Measurements from ENCODE around the gene SYNPO2.
"Not testable (repeated sequence)": the region's sequence is repeated elsewhere in the genome, so short reads cannot be mapped to it uniquely, and the experiment has no call there.

SYNPO2 gene

DNA sequence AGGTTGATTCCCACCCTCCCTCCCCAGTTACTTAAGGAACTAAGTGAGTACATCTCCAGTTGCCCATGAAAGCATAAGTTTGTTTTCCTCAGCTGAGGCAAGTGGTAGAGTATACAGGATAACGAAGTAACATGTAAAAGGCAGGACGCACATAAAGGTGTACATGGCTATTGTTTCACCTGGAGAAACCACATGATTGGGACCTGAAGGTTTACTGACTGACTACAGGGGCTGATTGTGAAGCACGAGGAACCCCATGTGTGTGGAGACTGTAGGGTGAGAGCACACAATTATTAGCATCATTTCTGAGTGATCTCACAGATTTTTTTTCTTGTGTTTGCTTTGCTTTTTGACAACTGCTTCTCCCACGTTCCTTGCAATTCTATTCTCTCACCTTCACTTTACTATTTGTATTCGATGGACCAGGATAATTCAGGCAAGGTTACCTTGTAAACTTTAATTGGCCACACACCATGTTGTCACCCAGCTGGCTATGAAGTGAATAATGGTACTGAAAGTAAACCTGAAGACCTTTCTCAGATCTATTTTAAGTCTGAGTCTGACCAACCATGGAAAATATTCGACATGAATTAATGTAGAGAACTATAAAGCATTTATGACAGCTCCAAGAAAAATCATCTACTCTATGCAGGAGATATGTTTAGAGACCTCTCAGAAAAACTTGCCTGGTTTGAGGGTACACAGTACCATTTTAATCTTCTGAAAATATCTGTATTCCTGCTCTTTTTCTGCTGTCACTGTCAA lies 144.4 kb downstream of the SYNPO2 start:
- DNase-seq (ENCODE audit: low read depth), result no peak

DNA sequence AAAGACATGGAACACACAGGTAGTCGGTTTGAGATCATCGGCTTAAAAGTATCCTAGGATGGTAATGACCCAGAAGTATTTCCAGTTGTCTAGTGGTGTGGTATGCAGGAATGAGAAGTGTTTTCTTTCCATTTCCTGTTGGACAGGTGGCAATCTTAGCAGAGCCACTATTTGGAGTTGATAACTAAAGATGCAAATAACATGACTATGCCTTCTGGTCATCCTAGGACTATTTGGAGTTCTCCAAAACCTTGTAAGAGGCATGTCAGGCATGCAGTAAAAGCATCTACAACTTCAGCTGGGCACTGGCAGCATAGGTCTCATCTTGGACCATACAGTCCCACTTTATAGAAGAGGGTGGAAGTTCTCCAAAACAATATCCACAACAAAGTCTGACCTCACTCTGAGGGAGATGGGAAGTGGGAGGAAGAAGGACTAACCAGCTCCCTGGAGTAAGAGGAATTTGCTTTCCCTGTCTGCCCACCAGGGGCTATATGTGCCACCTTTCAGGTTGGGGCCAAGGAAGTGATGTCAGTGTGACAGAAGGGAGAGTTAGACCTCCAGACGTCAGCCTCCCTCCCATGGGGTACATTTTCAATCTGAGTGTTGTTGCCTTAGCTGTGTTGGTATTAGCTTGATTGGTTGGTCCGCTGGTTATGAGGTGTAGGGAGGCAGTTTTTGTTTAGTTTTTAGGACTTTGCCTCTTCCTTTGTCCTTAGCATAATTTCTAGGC lies 145.8 kb downstream of the SYNPO2 start:
- no peak for DNase-seq (ENCODE audit: low read depth)

DNA sequence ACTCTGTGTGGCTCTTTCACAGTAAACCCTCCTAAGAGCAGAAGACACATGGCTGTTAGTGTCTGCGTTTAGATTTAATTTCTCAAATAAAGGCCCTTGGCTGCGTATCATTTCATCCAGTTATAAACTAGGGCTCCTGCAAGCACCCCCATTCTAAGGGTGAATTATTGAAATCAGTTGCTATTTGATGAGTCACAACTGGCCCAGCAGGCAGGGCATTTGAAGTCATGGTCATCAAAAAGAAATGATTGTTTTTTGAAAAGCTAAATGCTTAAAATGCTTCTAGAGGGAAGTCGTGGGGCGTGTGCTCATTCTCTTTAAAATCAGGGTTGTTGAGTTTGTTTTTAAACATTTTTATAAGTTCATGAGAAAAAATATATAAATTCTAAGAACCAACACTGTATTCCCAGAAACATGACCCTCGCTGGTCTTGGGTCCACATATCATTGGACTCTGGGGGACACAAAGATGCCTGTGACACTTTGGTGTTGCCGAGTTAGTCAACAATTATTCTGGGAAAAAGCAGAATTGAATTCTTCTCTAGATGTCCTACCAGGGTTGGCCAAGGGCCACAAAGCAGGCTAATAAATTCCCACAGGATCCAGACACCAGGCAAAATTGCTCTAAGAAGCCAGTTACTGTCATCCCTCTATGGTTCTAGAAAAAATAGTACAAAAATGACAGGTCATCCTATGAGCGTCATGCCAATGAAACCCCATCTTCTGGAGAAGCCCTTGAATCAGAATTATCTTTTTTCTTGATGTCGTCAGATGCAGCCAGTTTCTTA lies 147.5 kb downstream of the SYNPO2 start:
- no peak for DNase-seq (ENCODE audit: low read depth)

DNA sequence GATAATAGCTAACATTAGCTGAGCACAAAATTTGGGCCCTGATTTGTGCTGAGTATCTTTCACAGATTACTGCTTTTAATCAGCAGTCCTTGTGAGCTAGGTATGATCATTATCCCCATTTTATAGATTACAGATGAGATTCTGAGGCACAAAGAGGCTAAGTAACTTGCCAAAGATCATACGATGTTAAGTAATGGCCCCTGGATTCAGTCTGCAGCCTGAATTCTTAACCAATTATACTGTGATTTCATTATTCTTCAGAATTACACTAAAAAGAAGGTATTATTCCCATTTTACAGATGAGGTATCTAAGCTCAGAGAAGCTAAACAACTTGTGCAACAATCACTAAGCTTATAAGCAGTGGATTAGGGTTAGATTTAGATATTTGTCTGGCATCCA lies 149.1 kb downstream of the SYNPO2 start:
- DNase-seq (ENCODE audit: low read depth), result no peak

DNA sequence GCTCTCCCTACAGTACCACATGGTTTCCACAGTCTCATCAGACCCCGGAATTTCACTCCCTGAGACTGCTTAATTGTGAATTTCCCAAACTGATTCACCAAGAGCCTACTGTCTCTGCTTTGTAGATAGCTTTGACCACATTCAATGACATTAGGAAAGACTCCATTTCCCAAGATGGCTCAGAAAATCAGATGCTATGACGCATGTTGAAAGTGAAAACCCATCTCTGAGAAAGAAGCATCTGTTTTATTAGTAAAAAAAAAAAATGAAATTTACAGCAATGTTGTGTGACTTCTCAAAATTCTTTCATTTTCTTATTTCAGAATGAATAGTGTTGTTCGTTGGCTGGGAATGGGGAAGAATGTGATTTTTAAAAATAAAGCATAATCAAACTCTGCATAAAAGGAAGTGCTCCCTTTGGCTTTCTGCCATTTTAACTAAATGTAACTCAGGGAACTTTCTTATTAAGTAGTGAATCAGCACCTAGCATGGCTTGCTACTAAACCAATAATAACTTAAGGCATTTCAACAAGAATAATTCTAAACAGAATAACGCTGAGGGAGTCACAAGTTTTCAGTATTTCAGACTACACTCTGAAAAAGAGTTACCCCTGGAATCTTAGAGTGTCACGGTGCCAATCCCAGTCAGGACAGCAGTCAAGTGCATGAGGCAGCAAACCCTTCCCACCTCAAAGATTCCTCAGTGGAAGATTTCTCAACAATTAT lies 149.6 kb downstream of the SYNPO2 start:
- no peak for DNase-seq (ENCODE audit: low read depth)

DNA sequence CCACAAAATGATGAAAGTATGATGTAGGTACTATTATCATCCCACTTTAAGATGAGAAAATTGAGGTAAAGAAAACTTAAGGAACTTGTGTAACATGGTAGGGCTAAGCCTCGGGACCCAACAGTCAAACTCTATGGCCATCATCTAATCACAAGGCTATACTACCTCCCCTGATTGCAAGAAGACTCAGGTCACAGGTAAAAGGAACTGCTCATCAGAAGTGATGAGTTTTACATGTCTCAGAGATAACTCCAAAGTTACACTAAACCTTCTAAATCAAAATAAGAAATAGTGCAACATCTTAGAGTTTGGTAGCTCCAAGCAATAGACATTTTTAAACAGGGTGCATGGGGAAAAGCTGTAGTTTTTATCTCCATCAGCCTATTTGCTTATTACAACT lies 150.5 kb downstream of the SYNPO2 start:
- no peak for DNase-seq (ENCODE audit: low read depth)

DNA sequence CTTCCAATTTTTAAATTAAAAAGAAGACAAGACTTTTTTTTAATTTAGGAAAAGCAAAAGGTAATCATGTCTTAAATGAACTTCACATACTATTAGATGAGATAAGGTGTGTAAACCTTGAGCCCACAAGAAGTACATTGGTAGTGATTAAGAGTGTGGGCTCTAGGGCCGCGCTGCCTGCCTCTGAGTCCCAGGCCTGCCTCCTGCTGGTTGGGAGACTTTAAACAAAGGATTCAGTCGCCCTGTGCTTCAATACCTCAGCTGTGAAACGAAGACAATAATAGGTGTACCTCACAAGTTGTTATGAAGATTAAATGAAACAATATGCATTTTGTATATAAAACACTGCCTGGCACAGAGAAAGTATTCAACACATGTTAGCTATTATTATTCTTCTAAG lies 151.1 kb downstream of the SYNPO2 start:
- DNase-seq (ENCODE audit: low read depth), result no peak

DNA sequence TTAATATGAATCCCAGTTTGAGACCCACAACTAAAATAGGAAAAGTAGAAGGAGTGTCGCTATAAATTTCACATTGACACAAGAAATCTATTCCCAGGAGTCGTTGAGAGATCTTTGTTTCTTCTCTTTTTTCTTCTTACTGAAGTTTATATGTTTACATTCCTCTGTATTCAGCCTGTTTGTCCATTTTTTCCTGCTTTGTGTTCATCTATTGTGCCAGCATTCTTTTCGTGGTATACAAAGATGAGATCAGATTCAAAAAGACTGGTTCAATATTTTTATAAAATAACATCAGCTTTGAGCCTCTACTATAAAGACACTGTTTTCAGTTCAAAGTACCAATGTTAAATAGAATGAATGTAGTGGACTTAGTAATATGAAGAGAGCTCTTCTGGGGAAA lies 151.6 kb downstream of the SYNPO2 start:
- no peak for DNase-seq (ENCODE audit: low read depth)

DNA sequence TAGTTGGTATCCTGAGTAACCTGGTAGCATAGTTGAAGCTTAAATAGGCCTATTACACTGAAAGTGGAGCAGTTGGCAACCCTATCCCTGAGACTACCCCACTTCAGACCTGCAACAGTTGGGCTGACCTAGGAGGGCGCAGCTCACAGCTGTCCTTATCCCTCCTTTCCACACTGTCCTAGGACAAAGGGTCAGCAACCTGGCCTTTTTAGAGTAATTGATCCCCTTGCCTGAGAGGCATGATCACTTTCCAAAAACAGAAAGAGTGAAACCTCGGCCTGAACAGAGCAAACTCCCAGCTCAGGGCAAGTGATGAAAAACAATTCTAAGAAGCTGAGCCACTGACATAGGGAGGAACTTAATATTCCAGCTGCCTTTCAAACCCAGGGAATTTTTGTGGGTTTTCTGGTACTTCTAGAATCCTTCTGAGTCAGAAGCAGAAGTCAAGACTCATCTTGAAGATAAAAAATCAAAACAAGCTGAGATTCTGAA lies 152.1 kb downstream of the SYNPO2 start:
- DNase-seq (ENCODE audit: low read depth), result no peak

DNA sequence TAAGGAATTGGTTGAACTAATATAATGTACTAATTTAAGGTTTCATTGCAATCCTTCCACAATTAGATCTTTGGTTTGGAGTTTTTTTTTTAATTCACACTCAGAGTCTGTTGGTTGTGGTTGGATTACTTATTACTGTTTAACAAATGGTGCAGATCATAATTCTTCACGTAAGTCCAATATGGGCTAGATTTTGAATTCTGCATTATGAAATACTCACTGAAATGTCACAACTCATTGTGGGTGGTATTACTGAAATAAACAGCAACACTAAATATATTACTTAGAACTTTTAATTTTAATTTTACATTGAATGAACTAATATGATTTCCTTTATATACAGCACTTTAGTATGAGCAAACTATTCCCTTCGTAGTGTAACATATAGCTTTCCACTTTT lies 152.7 kb downstream of the SYNPO2 start:
- no peak for DNase-seq (ENCODE audit: low read depth)

DNA sequence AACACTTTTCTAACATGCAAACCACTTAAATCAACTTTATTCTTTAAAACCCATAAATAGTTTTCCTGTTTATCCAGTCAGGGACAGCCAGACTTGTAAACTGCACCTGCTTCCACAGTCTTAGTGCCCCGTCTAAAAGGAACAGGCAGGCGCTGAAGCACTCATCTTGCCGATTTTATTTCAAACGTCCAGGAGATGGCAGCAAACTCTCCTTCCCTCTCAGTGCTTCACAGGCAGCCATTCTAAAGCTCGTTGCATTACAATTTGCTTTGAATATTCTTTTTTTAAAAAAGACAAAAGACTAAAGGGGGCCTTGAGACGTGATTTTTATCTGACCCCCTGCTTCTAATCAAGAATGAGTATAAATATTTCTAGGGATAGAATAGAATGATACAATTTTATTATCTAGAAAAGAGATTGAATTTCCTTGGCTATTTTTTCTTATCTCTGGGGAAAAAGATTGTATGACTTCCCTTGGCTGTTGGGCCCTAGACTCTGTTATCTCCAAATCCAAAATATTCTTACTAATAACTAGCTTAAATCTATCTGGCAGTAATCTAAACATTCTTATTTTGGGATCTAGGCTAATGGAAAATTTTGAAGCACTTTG lies 153.4 kb downstream of the SYNPO2 start:
- DNase-seq (ENCODE audit: low read depth), result peak; percentile 13

DNA sequence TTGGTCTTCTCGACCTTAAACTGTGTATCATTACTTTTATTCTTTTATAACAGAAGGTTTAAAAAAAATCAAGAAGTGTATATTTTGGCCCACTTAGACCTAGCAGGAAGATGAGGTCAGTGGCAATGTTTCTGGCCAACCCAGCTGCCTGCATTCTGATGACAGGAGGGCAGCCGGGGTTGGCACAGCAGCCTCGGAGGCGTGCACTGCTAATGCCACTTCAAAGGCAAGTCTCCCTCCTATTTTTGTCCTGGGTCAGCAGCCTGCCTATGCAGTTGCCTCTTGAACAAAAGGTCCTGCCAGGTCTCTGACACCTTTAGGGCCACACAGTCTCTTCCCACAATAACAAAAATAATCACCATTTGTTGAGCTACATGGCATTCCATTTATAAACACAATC lies 157.6 kb downstream of the SYNPO2 start:
- DNase-seq (ENCODE audit: low read depth), result no peak

DNA sequence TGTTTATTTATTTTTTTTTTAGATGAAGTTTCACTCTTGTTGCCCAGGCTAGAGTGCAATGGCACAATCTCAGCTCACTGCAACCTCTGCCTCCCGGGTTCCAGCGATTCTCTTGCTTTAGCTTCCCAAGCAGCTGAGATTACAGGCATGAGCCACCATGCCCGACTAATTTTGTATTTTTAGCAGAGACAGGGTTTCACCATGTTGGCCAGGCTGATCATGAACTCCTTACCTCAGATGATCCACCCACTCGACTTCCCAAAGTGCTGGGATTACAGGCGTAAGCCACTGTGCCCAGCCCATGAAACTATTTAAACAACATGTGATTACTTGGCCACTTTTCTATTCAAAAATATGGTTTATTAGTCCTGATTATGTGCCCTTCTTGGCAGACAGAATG lies 158.4 kb downstream of the SYNPO2 start:
- DNase-seq (ENCODE audit: low read depth), result not testable (repeated sequence)

DNA sequence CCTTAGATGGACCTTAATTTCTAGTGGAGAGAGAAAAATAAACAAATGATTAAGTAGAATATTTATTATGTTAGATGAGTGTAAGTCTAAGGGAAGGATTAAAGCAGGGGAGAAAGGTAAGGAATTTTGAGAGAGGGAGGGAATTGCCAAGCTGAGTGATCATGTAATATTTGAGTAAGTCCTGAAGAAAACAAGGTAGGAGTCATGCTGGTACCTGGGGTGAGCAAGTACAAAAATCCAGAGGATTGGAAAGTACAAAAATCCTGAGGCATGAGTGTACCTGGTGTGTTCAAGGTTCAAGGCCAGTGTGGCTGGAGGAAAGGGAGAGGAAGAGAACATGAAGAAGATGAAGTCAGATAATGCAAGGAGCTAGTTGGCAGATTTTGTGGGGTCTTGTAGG lies 159.8 kb downstream of the SYNPO2 start:
- no peak for DNase-seq (ENCODE audit: low read depth)

DNA sequence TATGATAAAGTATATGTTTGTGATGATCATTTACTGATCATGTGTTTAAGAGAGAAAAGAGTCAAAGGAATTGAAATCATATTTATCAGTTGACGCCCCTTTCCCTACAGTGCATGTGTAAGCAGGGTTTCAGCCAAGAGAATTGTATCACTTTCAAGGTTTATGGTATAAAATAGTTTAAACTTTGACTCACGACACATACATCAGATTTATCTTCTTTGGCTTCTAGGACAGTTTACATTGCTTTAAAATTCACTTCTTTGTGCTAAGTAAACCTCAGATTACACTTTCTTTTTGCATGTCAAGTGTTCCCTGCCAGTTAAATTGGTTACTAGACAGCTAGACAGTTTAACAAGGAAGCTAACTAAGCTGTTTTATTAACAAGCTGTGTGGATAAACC lies 160.7 kb downstream of the SYNPO2 start:
- no peak for DNase-seq (ENCODE audit: low read depth)

DNA sequence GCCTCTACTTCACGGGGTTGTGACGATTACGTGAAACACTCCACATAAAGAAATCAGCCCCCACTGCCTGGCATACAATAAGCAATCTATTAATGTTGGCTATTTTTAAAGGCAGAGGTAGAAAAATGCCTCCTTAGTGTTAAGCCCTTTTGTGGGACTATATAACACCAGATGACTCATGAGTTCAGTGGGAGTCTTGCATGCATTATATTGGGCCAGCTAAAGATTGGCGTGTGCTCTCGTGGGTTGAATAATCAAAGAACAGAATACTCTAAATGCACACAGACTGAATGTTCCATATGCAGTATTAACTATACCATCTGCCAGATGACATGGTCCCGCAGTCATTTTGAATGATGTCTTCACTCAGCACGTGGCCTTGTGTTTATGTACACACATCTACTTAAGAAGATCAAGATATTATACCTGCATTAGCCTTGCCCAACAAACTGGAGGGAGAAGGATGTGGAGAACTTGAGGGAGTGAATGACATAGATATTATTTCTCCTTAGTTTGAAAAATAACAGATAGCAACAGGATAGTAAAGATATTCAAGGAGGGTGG lies 162.0 kb downstream of the SYNPO2 start:
- DNase-seq (ENCODE audit: low read depth), result no peak

DNA sequence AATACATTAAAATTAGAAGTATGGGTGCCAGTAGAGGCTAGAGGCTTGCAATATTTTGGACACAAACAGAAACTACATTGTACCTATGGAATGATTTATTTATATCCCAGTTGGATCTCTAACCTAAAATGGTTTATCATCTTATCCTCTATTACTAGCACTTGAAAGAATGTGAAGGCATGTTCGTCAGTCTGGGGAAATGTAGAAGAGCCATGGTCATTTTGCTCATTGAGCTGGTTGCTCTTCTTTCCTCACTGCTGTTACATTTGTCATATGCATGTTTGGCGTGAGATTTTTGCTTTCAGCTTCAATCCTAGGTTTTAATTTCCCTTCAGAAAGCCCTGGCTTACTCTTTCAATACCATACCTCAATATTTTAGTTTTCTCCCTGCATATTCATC lies 164.6 kb downstream of the SYNPO2 start:
- no peak for DNase-seq (ENCODE audit: low read depth)

DNA sequence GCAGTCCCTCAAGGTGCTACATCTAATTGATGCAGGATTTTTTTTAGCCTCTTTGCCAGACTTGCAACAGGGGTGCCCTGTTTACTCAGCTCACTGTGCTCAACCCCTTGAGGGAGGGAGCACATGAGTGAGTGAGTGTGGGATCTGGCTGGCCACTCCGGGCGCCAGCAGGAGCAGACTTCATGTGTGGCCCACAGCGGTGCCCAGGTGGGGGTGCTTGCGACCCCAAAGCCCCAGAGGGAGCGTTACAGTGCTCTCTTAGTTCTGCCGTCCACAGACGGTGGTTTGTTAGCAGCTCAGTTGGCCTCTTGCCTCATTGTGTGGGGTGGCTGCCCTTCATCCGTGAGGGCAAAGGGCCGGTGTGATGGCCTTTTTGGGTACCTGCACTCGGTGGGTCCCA lies 165.3 kb downstream of the SYNPO2 start:
- DNase-seq (ENCODE audit: low read depth), result no peak

DNA sequence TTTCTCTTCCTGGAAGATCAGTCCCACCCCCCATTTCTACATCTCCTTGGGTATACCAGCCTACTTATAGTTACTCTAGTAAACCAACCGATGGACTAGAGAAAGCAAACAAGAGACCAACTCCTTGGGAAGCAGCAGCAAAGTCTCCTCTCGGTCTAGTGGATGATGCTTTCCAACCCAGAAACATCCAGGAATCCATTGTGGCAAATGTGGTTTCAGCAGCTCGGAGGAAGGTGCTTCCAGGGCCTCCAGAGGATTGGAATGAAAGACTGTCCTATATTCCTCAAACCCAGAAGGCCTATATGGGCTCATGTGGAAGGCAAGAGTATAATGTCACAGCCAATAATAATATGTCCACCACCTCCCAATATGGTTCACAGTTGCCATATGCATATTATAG lies 168.8 kb downstream of the SYNPO2 start:
- no peak for DNase-seq (ENCODE audit: low read depth)

DNA sequence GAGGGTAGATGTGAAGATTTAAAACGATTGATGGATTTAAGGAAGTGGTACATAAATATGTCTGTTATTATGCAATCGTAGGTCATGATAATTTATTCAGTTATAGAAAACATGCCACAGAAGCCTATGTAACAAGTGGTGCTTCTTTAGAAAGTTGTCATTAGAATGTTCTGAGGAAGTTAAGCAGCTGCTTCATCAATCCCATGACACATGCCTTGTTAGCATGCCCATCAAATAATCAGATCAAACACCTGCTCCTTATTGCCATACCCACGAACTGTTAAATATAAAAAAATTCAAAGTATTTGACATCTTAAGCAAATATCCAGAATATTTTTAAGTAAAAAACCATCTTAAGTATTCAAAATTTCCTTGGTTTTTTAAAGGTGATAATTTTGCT lies 170.6 kb downstream of the SYNPO2 start:
- DNase-seq (ENCODE audit: low read depth), result no peak

DNA sequence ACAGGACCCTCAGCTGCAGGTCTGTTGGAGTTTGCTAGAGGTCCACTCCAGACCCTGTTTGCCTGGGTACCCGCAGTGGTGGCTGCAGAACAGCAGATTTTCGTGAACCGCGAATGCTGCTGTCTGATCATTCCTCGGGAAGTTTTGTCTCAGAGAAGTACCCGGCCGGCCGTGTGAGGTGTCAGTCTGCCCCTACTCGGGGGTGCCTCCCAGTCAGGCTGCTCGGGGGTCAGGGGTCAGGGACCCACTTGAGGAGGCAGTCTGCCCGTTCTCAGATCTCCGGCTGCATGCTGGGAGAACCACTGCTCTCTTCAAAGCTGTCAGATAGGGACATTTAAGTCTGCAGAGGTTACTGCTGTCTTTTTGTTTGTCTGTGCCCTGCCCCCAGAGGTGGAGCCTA lies 178.5 kb downstream of the SYNPO2 start:
- DNase-seq (ENCODE audit: low read depth), result not testable (repeated sequence)
